ENCODE data around the gene SIN3A.
A peak's percentile ranks its signal among the peaks of the same experiment; 100 is the strongest.
"Not testable (repeated sequence)": the region's sequence is repeated elsewhere in the genome, so short reads cannot be mapped to it uniquely, and the experiment has no call there.

SIN3A gene

DNA sequence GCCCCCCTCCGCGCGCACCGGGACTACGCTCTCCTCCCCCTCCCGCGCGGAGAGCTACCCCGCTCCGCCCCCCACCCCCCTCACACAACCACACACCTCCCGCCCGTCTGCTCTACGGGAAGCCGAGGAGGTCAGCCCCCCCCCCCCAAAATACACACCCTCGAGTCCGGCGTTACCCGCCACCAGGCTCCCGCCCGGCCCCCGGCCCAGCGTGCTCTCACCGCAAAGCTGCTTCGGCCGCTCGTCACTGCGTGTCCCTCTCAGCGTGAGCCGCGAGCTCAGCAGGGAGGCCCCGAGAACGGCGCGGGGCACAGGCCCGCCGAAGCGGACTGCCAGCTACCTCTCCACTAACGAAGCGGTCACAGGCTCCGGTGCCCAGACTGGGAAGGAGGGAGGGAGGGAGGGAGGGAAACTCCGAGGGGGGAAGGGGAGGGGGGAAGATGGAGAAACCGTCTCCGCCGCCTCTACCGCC, 252 bp downstream of the SIN3A start:
- TF ChIP-seq, protein P1, sequence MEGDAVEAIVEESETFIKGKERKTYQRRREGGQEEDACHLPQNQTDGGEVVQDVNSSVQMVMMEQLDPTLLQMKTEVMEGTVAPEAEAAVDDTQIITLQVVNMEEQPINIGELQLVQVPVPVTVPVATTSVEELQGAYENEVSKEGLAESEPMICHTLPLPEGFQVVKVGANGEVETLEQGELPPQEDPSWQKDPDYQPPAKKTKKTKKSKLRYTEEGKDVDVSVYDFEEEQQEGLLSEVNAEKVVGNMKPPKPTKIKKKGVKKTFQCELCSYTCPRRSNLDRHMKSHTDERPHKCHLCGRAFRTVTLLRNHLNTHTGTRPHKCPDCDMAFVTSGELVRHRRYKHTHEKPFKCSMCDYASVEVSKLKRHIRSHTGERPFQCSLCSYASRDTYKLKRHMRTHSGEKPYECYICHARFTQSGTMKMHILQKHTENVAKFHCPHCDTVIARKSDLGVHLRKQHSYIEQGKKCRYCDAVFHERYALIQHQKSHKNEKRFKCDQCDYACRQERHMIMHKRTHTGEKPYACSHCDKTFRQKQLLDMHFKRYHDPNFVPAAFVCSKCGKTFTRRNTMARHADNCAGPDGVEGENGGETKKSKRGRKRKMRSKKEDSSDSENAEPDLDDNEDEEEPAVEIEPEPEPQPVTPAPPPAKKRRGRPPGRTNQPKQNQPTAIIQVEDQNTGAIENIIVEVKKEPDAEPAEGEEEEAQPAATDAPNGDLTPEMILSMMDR (IDR thresholded peaks at IDR 0.05; ENCODE audit: insufficient read depth, low read length, poor library complexity, severe bottlenecking): no peak
- DNase-seq (ENCODE audit: extremely low read depth, insufficient read length): no peak
- peak overlapping the region; percentile 97 for H3K4me3 ChIP-seq (replicated peaks; ENCODE audit: low read depth, low read length)
- no peaks in the 10 kb centered on the region for H3K36me3 ChIP-seq (ENCODE audit: control insufficient read depth, insufficient read depth, low read length)
- no peaks in the 10 kb centered on the region for H3K27me3 ChIP-seq (replicated peaks; ENCODE audit: control insufficient read depth, insufficient read depth, low read length)

DNA sequence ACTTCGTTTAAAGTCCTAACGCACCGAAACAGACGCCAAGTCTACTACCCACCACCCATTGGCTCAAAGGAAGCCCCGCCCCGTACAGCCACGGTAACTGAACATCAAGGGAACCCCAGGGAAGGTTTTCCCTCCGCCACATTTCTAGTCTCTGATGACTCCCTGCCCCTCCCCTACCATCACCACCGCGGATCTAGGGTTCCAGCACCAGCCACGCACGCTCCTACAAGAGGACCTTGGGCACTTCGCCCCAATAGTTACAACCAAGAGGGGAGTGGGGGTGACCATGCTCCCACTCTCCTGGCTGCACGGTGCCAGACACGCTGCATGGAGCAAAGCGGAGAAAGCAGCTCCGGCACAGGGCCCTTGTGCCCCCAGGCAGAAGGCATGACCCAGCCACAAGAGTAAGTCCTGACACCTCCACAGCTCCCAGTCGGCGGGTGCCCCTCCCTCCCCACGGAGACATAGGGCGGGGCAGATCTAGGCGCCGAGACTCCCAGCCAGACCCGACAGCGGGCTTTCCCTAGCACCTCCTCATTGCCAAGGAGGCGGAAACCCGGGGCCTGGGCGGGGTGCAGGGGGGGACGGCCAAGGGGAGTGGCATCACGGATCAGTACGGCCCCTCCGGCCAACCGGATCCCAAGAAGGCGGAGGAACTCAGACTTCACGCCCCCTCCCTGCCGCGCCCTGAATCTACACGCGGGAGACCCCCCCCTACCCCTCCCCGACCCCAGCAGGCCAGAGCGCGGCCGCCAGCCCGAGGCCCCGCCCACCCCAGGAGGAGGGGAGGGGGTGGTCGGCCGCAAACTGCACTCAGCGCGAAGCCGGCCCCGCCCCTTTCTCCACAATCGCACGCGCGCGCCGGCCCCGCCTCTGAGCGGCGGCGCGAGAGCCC, 936 bp downstream of the SIN3A start:
- Histone ChIP-seq H3K36me3 (ENCODE audit: control insufficient read depth, insufficient read depth, low read length) (no peaks in the 10 kb centered on the region), H3K4me3 (replicated peaks; ENCODE audit: low read depth, low read length) (peak overlapping the region; percentile 97), H3K27me3 (replicated peaks; ENCODE audit: control insufficient read depth, insufficient read depth, low read length) (no peaks in the 10 kb centered on the region)
- TF ChIP-seq, protein P1 (IDR thresholded peaks at IDR 0.05; ENCODE audit: insufficient read depth, low read length, poor library complexity, severe bottlenecking): no peak
- DNase-seq (ENCODE audit: extremely low read depth, insufficient read length): peak; percentile 95

DNA sequence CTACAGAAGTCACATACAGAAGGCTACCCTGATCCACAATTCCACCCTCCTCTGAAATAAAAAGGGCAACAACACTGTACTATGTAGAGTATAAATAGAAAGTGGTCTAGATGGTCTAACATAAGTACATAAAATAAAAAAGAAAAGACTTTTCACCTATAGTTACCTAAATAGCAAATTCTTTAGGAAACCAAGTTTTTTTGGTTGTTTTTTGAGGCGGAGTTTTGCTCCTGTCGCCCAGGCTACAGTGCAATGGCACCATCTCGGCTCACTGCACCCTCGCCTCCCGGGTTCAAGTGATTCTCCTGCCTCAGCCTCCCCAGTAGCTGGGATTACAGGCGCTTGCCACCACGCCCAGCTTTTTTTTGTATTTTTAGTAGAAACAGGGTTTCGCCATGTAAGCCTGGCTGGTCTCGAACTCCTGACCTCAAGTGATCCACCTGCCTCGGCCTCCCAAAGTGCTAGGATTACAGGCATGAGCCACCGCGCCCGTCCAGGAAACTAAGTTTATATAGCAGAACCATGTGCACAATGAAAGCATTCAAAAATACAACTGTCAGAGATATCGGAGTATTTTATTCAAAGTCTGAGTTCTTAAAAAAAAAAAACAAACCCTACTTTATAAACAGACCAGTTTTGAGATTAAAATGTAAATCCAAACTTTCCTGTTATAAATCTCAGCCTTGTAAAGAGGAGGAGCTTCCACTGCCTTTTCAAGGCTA, 1.7 kb downstream of the SIN3A start:
- H3K27me3 ChIP-seq (replicated peaks; ENCODE audit: control insufficient read depth, insufficient read depth, low read length): no peaks in the 10 kb centered on the region

DNA sequence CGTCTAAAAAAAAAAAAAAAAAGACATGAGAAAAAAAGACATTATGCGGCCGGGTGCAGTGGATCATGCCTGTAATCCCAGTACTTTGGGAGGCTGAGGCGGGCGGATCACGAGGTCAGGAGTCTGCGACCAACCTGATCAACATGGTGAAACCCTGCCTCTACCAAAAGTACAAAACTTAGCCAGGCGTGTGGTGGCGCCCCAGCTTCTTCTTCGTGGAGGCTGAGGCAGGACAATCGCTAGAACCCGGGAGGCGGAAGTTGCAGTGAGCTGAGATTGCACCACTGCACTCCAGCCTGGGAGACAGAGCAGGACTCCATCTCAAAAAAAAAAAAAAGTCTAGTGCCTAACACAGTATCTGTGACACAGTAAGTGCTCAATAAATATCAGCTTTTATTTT, 3.3 kb downstream of the SIN3A start:
- H3K36me3 ChIP-seq (ENCODE audit: control insufficient read depth, insufficient read depth, low read length); H3K4me3 ChIP-seq (replicated peaks; ENCODE audit: low read depth, low read length); H3K27me3 ChIP-seq (replicated peaks; ENCODE audit: control insufficient read depth, insufficient read depth, low read length); DNase-seq (ENCODE audit: extremely low read depth, insufficient read length): not testable (repeated sequence)

More for the DNA sequence above, 1.7 kb downstream of the SIN3A start:
- no peaks in the 10 kb centered on the region for H3K36me3 ChIP-seq (ENCODE audit: control insufficient read depth, insufficient read depth, low read length)
- DNase-seq (ENCODE audit: extremely low read depth, insufficient read length): no peak
- peak overlapping the region; percentile 97 for H3K4me3 ChIP-seq (replicated peaks; ENCODE audit: low read depth, low read length)
- TF ChIP-seq, protein P1 (IDR thresholded peaks at IDR 0.05; ENCODE audit: insufficient read depth, low read length, poor library complexity, severe bottlenecking): no peak

DNA sequence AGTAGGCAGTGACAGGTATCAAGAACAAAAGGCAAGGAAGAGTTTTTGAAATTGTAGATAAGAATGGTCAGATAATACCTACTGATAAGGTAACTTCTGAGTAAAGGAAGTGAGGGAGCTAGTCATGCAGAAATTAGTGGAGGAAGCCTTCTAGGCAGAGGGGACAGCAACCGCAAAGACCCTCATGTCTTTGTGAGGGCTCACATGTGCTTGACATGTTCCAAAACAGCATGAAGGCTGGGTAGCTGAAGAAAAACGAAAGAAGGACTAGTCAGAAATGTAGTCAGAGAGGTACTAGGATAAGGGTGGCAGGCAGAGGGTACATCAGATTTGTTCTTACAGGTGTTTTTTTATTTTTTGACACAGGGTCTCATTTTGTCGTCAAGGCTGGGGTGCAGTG, 5.3 kb downstream of the SIN3A start:
- DNase-seq (ENCODE audit: extremely low read depth, insufficient read length): peak; percentile 40
- no peaks in the 10 kb centered on the region for H3K27me3 ChIP-seq (replicated peaks; ENCODE audit: control insufficient read depth, insufficient read depth, low read length)
- peak overlapping the region; percentile 23 for H3K4me3 ChIP-seq (replicated peaks; ENCODE audit: low read depth, low read length)
- peaks cover 2% of the 10 kb centered on the region; the same call in 1 of the 2 replicates for H3K36me3 ChIP-seq (ENCODE audit: control insufficient read depth, insufficient read depth, low read length)
- TF ChIP-seq, protein P1 (IDR thresholded peaks at IDR 0.05; ENCODE audit: insufficient read depth, low read length, poor library complexity, severe bottlenecking): no peak

DNA sequence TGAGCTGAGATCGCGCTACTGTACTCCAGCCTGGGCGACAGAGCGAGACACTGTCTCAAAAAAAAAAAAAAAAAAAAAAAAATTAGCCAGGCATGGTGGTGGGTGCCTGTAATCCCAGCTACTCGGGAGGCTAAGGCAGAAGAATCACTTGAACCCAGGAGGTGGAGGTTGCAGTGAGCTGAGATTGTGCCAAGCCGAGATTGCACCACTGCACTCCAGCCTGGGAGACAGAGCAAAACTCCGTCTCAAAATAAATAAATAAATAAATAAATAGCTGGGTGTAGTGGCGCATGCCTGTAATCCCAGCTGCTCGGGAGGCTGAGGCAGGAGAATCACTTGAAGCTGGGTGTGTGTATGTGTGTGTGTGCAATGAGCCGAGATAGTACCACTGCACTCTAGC, 6.2 kb downstream of the SIN3A start:
- not testable (repeated sequence) for H3K4me3 ChIP-seq (replicated peaks; ENCODE audit: low read depth, low read length); H3K27me3 ChIP-seq (replicated peaks; ENCODE audit: control insufficient read depth, insufficient read depth, low read length); H3K36me3 ChIP-seq (ENCODE audit: control insufficient read depth, insufficient read depth, low read length); DNase-seq (ENCODE audit: extremely low read depth, insufficient read length)

DNA sequence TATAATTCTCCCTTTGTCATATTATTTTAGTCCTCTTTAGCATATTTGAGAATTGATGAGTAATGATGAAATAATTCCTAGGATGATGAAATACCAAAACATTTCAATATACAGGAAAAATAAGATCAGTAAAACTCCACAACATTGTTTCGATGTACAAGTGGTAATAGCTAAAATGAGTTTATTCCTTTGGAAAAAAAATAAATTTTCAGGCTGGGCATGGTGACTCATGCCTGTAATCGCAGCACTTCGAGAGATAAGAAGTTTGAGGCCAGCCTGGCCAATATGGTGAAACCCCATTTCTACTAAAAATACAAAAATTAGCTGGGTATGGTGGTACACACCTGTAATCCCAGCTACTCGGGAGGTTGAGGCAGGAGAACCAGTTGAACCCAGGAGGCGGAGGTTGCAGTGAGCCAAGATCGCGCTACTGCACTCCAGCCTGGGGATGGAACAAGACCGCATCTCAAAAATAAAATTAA, 7.5 kb downstream of the SIN3A start:
- H3K4me3 ChIP-seq (replicated peaks; ENCODE audit: low read depth, low read length); H3K36me3 ChIP-seq (ENCODE audit: control insufficient read depth, insufficient read depth, low read length); H3K27me3 ChIP-seq (replicated peaks; ENCODE audit: control insufficient read depth, insufficient read depth, low read length); DNase-seq (ENCODE audit: extremely low read depth, insufficient read length): not testable (repeated sequence)

Data from GM06990 (cell line).